H7 (cell line): ENCODE measurements around the gene ATG9B. TPM values are rescaled to one million over a fixed set of nuclear protein-coding genes. Genes with fewer than 3 reads are reported as not detected.

Source experiments
- DNase-seq: peaks from one replicate; pipeline ENCODE4 v3.0.0; 2012
- H3K27me3 ChIP-seq: 2 replicates; pipeline ENCODE4 v1.6.0; 2011; ENCODE audit warnings: mild to moderate bottlenecking, low read length; ENCODE audit not compliant: control insufficient read depth, insufficient read depth
- H3K36me3 ChIP-seq: replicated peaks from 2 replicates; pipeline ENCODE4 v1.5.1; 2011; ENCODE audit warnings: low read length; ENCODE audit not compliant: control insufficient read depth, insufficient read depth
- H3K4me3 ChIP-seq: 2 replicates; pipeline ENCODE4 v1.5.1; 2011; ENCODE audit warnings: low read depth, mild to moderate bottlenecking, control low read depth, low read length, moderate library complexity; ENCODE audit not compliant: insufficient read depth
- total RNA-seq: library from RNA; depleted of rRNA; stranded (reverse); fragments of >200 nt; shearing (Covaris generic); gene quantifications from 2 replicates; pipeline ENCODE4 v1.2.3, GENCODE V29; 2014; rRNA removed

ATG9B gene
- total RNA-seq, 1 experiment from 2014 or later = 1.7 TPM

GRCh38 chr7:150971242-150972022 is 52.9 kb downstream of the ATG9B start:
- peak; percentile 74 for DNase-seq
- H3K27me3 ChIP-seq = peaks cover 22% of the 10 kb centered on the region

DNA sequence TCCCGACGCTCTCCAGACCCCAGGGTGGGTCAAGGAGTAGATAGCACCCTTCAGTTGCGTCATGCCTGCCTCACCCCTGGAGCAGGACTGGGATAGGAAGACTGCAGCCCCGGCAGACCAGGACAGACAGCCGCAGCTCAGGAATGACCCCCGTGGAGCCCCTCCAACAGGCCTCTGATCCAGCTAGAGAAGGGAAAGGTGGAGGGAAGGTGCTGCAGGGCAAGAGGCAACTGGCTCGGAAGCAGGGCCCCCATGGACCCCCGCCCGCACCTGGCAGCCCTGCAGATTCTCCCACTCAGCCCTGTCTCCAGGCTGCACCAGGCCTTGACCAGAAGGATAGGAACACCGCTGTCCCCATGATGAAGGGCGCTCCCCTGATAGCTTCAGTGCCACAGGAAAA is 53.9 kb downstream of the ATG9B start:
- no peaks in the 10 kb centered on the region for H3K36me3 ChIP-seq
- peaks cover 14% of the 10 kb centered on the region for H3K27me3 ChIP-seq
- H3K4me3 ChIP-seq = no peak overlapping the region
- no peak for DNase-seq

More at GRCh38 chr7:150971242-150972022, 52.9 kb downstream of the ATG9B start:
- H3K36me3 ChIP-seq = no peaks in the 10 kb centered on the region
- no peak overlapping the region for H3K4me3 ChIP-seq

- peaks cover 6% of the 10 kb centered on the region for H3K27me3 ChIP-seq
- H3K36me3 ChIP-seq = no peaks in the 10 kb centered on the region
- H3K4me3 ChIP-seq = no peak overlapping the region
- no peak for DNase-seq
These were observed 54.8 kb downstream of the ATG9B start for GRCh38 chr7:150969475-150969874.

- no peaks in the 10 kb centered on the region for H3K36me3 ChIP-seq
- H3K27me3 ChIP-seq = peaks cover 3% of the 10 kb centered on the region
- no peak overlapping the region for H3K4me3 ChIP-seq
- DNase-seq = peak; percentile 70
These were observed 55.4 kb downstream of the ATG9B start for GRCh38 chr7:150968734-150969372.

DNA sequence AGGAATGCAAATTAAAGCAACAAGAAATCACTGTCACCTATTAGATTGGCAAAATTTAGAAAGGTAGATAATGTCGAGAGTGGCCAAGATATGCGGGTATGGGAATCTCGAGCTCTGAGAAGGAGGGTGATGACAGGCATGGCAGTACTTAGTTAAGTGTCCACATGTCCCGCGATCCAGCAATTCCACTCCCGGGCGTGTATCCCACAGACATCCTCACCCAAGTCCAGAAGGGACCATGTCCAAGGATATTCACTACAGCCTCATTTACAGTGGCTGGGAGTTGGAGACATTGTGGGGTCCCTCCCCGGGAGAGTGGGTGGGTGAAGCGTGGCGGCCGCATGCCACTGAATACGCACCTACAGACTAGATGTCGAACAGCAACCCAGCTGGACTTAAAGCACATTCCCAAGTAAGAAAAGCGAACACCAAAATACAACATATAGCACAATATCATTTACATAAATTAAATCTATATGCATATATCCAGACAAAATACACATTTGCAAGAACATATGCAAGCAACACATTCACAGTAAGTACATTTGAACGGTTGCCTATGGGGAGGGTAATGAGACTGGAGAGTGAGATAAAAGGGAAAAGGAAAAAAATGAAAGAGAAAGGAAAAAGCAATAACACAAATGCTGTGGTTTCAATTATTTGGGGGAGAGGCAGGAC is 56.1 kb downstream of the ATG9B start:
- Histone ChIP-seq H3K36me3 (no peaks in the 10 kb centered on the region), H3K27me3 (no peaks in the 10 kb centered on the region; the same call in 1 of the 2 replicates), H3K4me3 (no peak overlapping the region)
- no peak for DNase-seq

GRCh38 chr7:150967349-150967748 is 56.9 kb downstream of the ATG9B start:
- H3K4me3 ChIP-seq = no peak overlapping the region
- H3K36me3 ChIP-seq = no peaks in the 10 kb centered on the region
- no peak for DNase-seq
- no peaks in the 10 kb centered on the region for H3K27me3 ChIP-seq

- Histone ChIP-seq H3K27me3 (no peaks in the 10 kb centered on the region), H3K4me3 (no peak overlapping the region), H3K36me3 (no peaks in the 10 kb centered on the region)
- DNase-seq = peak; percentile 85
These were observed 58.3 kb downstream of the ATG9B start for GRCh38 chr7:150966002-150966401.

DNA sequence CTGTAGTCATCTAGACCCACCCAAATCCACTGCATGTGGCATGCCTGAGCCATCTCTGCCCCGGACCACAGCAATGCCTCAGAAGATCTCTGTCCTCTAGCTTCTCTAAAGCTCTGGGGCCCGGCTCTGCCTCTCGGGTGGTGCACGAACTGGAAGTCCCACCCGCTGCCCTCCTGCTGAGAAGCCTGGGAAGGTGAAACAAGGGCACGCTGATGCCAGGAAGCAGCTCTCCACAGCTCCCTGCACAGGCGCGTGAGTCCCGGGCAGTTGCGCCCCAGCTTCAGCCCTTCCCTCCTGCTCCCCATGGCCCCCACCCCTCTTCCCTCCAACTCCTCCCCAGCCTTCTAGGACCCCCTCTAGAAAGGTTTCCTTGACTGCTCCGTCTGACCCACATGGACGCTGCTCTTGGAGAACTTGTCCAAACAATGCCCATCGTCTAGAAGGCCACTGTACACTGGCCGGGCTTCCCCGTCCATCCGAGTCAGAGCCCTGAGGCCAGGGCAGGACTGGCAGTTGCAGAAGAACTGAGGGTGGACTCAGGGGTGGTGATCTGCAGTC is 58.9 kb downstream of the ATG9B start:
- no peak for DNase-seq
- Histone ChIP-seq H3K36me3 (no peaks in the 10 kb centered on the region), H3K4me3 (no peak overlapping the region), H3K27me3 (no peaks in the 10 kb centered on the region)

Other genes starting within 250 kb of the ATG9B start
- 0.37 and 0.80 TPM in 2 replicates for gene TMEM176B, start 224.1 kb downstream of the ATG9B start, total RNA-seq
- gene TMEM176A, start 223.7 kb downstream of the ATG9B start, total RNA-seq = not detected in 2 replicates
- gene AOC1, start 172.0 kb downstream of the ATG9B start, total RNA-seq = not detected in 2 replicates
- 9.3 and 9.5 TPM in 2 replicates for gene KCNH2, start 46.2 kb downstream of the ATG9B start, total RNA-seq
- gene NOS3, start 33.5 kb downstream of the ATG9B start, total RNA-seq = 15.5 and 16.5 TPM in 2 replicates
- gene ABCB8, start 4.0 kb upstream of the ATG9B start, total RNA-seq = 26.7 and 29.7 TPM in 2 replicates
- 1.4 and 1.6 TPM in 2 replicates for gene ASIC3, start 24.0 kb upstream of the ATG9B start, total RNA-seq
- 24.3 and 36.9 TPM in 2 replicates for gene CDK5, start 33.4 kb upstream of the ATG9B start, total RNA-seq
- gene SLC4A2, start 35.1 kb upstream of the ATG9B start, total RNA-seq = 85.7 and 105 TPM in 2 replicates
- gene FASTK, start 56.3 kb upstream of the ATG9B start, total RNA-seq = 58.4 and 86.3 TPM in 2 replicates
- gene TMUB1, start 59.0 kb upstream of the ATG9B start, total RNA-seq = 67.4 and 73.4 TPM in 2 replicates
- gene AGAP3, start 62.0 kb upstream of the ATG9B start, total RNA-seq = 63.3 and 76.0 TPM in 2 replicates
- gene GBX1, start 143.2 kb upstream of the ATG9B start, total RNA-seq = 0.62 TPM in 1 of 2 replicates, not detected in the other
- not detected in 2 replicates for gene ASB10, start 162.8 kb upstream of the ATG9B start, total RNA-seq
- gene H2BK1, start 186.0 kb upstream of the ATG9B start, total RNA-seq = 0.74 TPM in 1 of 2 replicates, not detected in the other
- 47.3 and 48.5 TPM in 2 replicates for gene ABCF2, start 202.7 kb upstream of the ATG9B start, total RNA-seq
- gene CHPF2, start 208.0 kb upstream of the ATG9B start, total RNA-seq = 24.7 and 25.0 TPM in 2 replicates
- gene SMARCD3, start 224.2 kb upstream of the ATG9B start, total RNA-seq = 7.2 and 23.6 TPM in 2 replicates